HUES64 (cell line): ENCODE results near the gene FOXI1. TPM values are rescaled to one million over a fixed set of nuclear protein-coding genes. Genes with fewer than 3 reads are reported as not detected.

Experiments used
- H3K27ac ChIP-seq: 2 replicates; pipeline ENCODE4 v1.7.0; 2013; ENCODE audit warnings: low read depth, low read length, inconsistent platforms
- H3K27me3 ChIP-seq: 2 replicates; pipeline ENCODE4 v1.6.1; 2013; ENCODE audit warnings: mild to moderate bottlenecking, low read length; ENCODE audit not compliant: insufficient read depth
- H3K36me3 ChIP-seq: 2 replicates; pipeline ENCODE4 v1.6.1; 2013; ENCODE audit warnings: mild to moderate bottlenecking, low read length; ENCODE audit not compliant: insufficient read depth
- H3K4me1 ChIP-seq: 2 replicates; pipeline ENCODE4 v1.6.1; 2013; ENCODE audit warnings: mild to moderate bottlenecking, low read length, moderate library complexity; ENCODE audit not compliant: insufficient read depth
- H3K4me3 ChIP-seq: 2 replicates; pipeline ENCODE4 v1.5.1; 2013; ENCODE audit warnings: mild to moderate bottlenecking, low read length, moderate library complexity
- H3K9ac ChIP-seq: 2 replicates; pipeline ENCODE4 v1.6.1; 2013; ENCODE audit warnings: mild to moderate bottlenecking, low read depth, low read length
- H3K9me3 ChIP-seq: 2 replicates; pipeline ENCODE4 v1.6.1; 2013; ENCODE audit warnings: low read depth, low read length; ENCODE audit not compliant: insufficient read depth
- WGBS: fragments of 150-250, 120-280 bp; methylation state at CpG from one replicate; pipeline ENCODE4 v1.1.7; 2013; ENCODE audit warnings: missing lambda C conversion rate; 5-methylcytosine and 5-hydroxymethylcytosine counted together
- polyA plus RNA-seq, 2 experiments: library from polyadenylated mRNA; stranded (reverse); fragments of 50-300 nt; gene quantifications; one replicate each; pipeline ENCODE4 v1.2.3, GENCODE V29; 2013

FOXI1 gene
- not detected for polyA plus RNA-seq (2013, experiment 1 of 2)
- not detected for polyA plus RNA-seq (2013, experiment 2 of 2)

DNA sequence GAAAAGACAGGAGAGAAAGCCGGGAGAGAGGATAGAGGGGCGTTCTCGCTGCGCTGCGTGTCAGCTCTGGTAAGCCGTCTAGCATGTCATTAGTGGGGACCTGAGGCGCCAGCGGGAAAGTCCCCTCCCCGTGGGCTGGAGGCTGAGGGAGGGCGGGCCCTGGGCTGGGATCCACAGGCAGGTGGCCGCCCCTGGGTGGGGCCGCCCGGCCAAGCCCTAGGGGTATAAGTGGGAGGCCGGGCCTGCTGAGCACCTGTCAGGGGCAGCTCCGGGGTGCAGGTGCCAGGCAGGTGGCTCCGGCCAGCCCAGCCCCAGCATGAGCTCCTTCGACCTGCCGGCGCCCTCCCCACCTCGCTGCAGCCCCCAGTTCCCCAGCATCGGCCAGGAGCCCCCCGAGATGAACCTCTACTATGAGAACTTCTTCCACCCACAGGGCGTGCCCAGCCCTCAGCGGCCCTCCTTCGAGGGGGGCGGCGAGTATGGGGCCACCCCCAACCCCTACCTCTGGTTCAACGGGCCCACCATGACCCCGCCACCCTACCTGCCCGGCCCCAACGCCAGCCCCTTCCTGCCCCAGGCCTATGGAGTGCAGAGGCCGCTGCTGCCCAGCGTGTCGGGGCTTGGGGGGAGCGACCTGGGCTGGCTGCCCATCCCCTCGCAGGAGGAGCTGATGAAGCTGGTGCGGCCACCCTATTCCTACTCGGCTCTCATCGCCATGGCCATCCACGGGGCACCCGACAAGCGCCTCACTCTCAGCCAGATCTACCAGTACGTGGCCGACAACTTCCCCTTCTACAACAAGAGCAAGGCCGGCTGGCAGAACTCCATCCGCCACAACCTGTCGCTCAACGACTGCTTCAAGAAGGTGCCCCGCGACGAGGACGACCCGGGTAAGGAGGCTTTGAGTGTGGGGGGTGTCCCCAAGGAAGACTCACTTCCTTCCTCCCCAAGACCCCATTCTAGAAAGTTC, at the start of gene FOXI1:
FOXI1 (plus strand) TSS at position 256 of the 970 bp plus-strand sequence; CDS start at position 317, 61 bp downstream.
- Histone ChIP-seq H3K27ac (no peak within 1 kb of the TSS), H3K4me3 (no peak within 1 kb of the TSS), H3K9me3 (no peaks in the 10 kb centered on the region), H3K36me3 (no peaks in the 10 kb centered on the region), H3K9ac (no peak within 1 kb of the TSS), H3K27me3 (peaks cover 44% of the 10 kb centered on the region), H3K4me1 (peaks cover 12% of the 10 kb centered on the region)
- 90% methylated on average over 48 of the region's 53 CpGs for WGBS

- Histone ChIP-seq H3K4me3 (no peak overlapping the region), H3K36me3 (no peaks in the 10 kb centered on the region), H3K27me3 (no peaks in the 10 kb centered on the region), H3K9me3 (no peaks in the 10 kb centered on the region), H3K9ac (no peak overlapping the region), H3K4me1 (no peaks in the 10 kb centered on the region), H3K27ac (no peak overlapping the region)
- WGBS: 94% methylated on average over 11 of the region's 11 CpGs
Measured at GRCh38 chr5:170056561-170057267, 49.0 kb upstream of the FOXI1 start.

DNA sequence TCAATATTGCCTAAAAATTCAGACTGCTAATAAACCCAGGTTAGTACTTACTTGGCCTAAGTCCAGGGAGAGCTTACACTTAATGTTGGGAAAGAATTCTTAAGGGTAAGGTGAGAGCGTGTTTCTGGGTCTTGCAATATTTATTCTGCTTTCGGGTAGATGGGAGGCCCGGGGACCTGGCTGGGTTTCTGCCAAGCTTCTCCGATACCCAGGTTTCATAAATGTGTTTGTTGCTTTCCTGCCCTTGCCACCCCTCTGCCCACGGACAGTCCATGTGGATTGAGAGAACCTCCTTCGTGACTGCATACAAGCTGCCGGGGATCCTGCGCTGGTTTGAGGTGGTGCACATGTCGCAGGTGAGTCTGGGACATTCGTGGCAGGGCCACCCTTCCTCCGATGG, 48.4 kb upstream of the FOXI1 start:
- 93% methylated on average over 11 of the region's 11 CpGs for WGBS
- Histone ChIP-seq H3K9me3 (no peaks in the 10 kb centered on the region), H3K4me1 (no peaks in the 10 kb centered on the region), H3K4me3 (no peak overlapping the region), H3K36me3 (no peaks in the 10 kb centered on the region), H3K27ac (no peak overlapping the region), H3K9ac (no peak overlapping the region), H3K27me3 (no peaks in the 10 kb centered on the region)

DNA sequence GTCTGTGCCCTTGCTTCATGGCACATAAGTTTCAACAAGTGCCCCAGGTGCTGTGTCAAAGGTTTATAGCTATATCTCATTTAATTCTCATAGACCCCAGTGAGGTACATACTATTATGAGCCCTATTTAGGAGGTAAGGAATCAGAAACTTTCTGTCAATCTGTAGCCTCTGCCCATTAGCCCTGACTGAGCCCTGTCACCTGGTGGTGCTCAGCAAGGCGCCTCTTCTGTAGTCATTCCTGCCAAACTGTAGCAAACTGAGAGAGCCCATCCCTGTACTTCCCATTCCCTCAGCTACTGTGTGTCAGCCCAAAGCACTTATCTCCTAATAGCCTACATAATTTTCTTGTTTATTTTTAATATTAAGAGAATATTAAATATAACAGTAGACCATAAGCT, 46.5 kb upstream of the FOXI1 start:
- no peaks in the 10 kb centered on the region for H3K4me1 ChIP-seq
- H3K4me3 ChIP-seq: no peak overlapping the region
- H3K27ac ChIP-seq: no peak overlapping the region
- H3K36me3 ChIP-seq: no peaks in the 10 kb centered on the region
- H3K27me3 ChIP-seq: no peaks in the 10 kb centered on the region
- H3K9ac ChIP-seq: no peak overlapping the region
- H3K9me3 ChIP-seq: no peaks in the 10 kb centered on the region
- 93% methylated on average over 1 of the region's 1 CpG for WGBS

DNA sequence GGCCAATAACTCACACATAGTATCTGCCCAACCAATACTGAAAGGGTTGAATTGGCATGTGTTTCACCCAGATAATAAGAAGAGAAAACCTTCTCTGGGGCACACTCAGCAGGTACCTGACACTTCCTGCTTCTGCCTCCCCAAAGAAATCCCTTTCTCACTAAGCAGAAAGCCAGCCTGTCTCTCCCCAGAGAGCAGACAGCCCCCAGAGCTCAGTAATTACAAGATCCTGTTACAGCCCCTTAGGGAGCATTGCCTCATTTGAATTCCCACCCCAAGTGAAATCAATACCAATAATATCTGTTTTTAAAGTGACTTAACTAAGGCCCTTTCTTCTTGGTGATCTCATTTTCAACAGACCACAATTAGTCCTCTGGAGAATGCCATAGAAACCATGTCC, 38.5 kb upstream of the FOXI1 start:
- H3K9me3 ChIP-seq: no peaks in the 10 kb centered on the region
- H3K27me3 ChIP-seq: no peaks in the 10 kb centered on the region
- no peak overlapping the region for H3K4me3 ChIP-seq
- 0 out of 2 replicates have a peak, but pooled peaks cover 3% of the 10 kb centered on the region for H3K4me1 ChIP-seq
- no peak overlapping the region for H3K9ac ChIP-seq
- no peak overlapping the region for H3K27ac ChIP-seq
- no peaks in the 10 kb centered on the region for H3K36me3 ChIP-seq

- Histone ChIP-seq H3K27ac (no peak overlapping the region), H3K9me3 (no peaks in the 10 kb centered on the region), H3K4me1 (0 out of 2 replicates have a peak, but pooled peaks cover 3% of the 10 kb centered on the region), H3K4me3 (no peak overlapping the region), H3K9ac (no peak overlapping the region), H3K27me3 (no peaks in the 10 kb centered on the region), H3K36me3 (no peaks in the 10 kb centered on the region)
- 100% methylated on average over 4 of the region's 4 CpGs for WGBS
Measured at GRCh38 chr5:170067574-170068170, 38.0 kb upstream of the FOXI1 start.

GRCh38 chr5:170069512-170069911, 36.2 kb upstream of the FOXI1 start:
- H3K36me3 ChIP-seq: no peaks in the 10 kb centered on the region
- 0 out of 2 replicates have a peak, but pooled peaks cover 3% of the 10 kb centered on the region for H3K4me1 ChIP-seq
- no peak overlapping the region for H3K4me3 ChIP-seq
- H3K9me3 ChIP-seq: no peaks in the 10 kb centered on the region
- 93% methylated on average over 5 of the region's 5 CpGs for WGBS
- no peak overlapping the region for H3K9ac ChIP-seq
- H3K27me3 ChIP-seq: no peaks in the 10 kb centered on the region
- no peak overlapping the region for H3K27ac ChIP-seq

DNA sequence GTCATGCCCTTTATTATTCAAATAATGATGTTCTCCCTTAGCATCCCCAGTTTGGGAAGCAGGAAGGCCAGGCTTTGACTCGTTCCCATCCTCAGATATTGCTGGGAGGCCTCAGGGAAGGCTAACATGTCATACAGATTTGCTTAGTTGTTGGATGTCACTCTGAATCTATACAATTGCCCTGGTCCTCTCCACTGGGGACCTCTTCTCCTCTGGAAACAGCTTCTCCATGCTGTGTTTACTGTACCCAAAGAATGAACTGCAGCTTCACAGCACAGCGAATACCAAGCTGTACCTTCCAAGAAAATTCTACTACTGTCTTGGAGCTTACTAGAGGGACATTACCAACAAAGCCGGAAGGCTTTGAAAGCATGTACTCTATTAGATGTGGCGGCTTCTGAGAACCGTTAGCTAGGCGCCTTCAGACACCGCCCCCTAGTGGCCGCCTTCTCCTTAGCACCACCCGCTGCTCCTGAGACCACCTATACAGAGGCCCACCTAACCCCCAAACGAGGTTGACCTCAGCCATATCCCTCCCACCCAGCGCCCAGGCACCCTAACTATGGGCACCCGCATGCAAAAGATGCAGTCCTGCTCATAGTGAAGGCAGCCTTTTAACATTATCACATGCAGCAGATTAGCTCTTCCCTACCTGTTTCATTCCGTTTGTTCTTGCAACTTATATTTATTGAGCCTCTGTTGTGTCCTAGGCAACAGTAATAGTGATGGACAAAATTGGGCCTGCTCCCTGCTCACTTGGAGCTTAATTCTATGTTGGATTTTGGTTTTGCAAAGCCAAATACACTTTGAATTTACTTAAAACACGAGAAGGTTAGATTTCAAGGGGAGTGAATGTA, 34.9 kb upstream of the FOXI1 start:
- Histone ChIP-seq H3K4me1 (0 out of 2 replicates have a peak, but pooled peaks cover 3% of the 10 kb centered on the region), H3K9me3 (no peaks in the 10 kb centered on the region), H3K36me3 (no peaks in the 10 kb centered on the region), H3K9ac (no peak overlapping the region), H3K27me3 (no peaks in the 10 kb centered on the region), H3K4me3 (no peak overlapping the region), H3K27ac (no peak overlapping the region)
- 37% methylated on average over 14 of the region's 14 CpGs for WGBS

DNA sequence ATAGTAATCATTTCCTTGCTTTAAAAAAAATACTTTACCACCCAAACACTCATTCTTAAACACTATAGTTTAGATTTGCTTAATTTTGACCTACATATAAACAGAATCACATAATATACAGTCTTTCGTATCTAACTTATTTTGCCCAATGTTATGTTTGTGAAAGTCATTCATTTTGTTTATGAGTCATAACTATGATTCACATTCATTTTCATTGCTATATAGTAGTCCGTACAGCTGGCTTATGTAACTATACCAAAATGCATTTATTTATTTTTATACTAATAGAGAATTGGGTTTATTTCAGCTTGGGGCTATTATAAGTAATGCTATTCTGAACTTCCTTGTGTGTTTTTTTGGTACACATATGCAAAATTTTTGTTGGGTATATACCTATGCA, 33.9 kb upstream of the FOXI1 start:
- H3K36me3 ChIP-seq: no peaks in the 10 kb centered on the region
- H3K4me1 ChIP-seq: 0 out of 2 replicates have a peak, but pooled peaks cover 3% of the 10 kb centered on the region
- H3K9ac ChIP-seq: no peak overlapping the region
- no CpG with 5 or more reads among the region's 2 CpGs for WGBS
- no peaks in the 10 kb centered on the region for H3K27me3 ChIP-seq
- no peak overlapping the region for H3K4me3 ChIP-seq
- no peaks in the 10 kb centered on the region for H3K9me3 ChIP-seq
- no peak overlapping the region for H3K27ac ChIP-seq

GRCh38 chr5:170075696-170076095, 30.0 kb upstream of the FOXI1 start:
- no peak overlapping the region for H3K27ac ChIP-seq
- H3K36me3 ChIP-seq: no peaks in the 10 kb centered on the region
- H3K4me3 ChIP-seq: no peak overlapping the region
- H3K4me1 ChIP-seq: no peaks in the 10 kb centered on the region
- no peak overlapping the region for H3K9ac ChIP-seq
- 86% methylated on average over 7 of the region's 7 CpGs for WGBS
- no peaks in the 10 kb centered on the region for H3K9me3 ChIP-seq
- H3K27me3 ChIP-seq: no peaks in the 10 kb centered on the region
